EL (cell line): ENCODE measurements around the gene NKD1.

Experiments used
- DNase-seq: peaks from one replicate; pipeline ENCODE4 v3.0.0-alpha.2; 2016

NKD1 gene

GRCh38 chr16:50678531-50678930, 130.3 kb downstream of the NKD1 start:
- DNase-seq = no peak

GRCh38 chr16:50679266-50679665, 131.1 kb downstream of the NKD1 start:
- DNase-seq = no peak

- DNase-seq = no peak
Measured at GRCh38 chr16:50679676-50680555, 131.7 kb downstream of the NKD1 start.

GRCh38 chr16:50680556-50680893, 132.3 kb downstream of the NKD1 start:
- no peak for DNase-seq

GRCh38 chr16:50681021-50681885, 133.1 kb downstream of the NKD1 start, which contains the start of gene SNX20:
SNX20 (minus strand) TSS chr16:50681312; CDS start chr16:50677526, 3,786 bp downstream.
- no peak for DNase-seq

GRCh38 chr16:50683689-50684374, 135.6 kb downstream of the NKD1 start:
- DNase-seq = no peak

- DNase-seq = no peak
Measured at GRCh38 chr16:50684823-50685461, 136.7 kb downstream of the NKD1 start.

- no peak for DNase-seq
Measured at GRCh38 chr16:50685462-50686063, 137.4 kb downstream of the NKD1 start.

- no peak for DNase-seq
Measured at GRCh38 chr16:50688083-50688482, 139.9 kb downstream of the NKD1 start.

- DNase-seq = no peak
Measured at GRCh38 chr16:50688867-50689266, 140.7 kb downstream of the NKD1 start.

GRCh38 chr16:50690177-50690576, 142.0 kb downstream of the NKD1 start:
- no peak for DNase-seq

- DNase-seq = no peak
Measured at GRCh38 chr16:50692644-50692998, 144.4 kb downstream of the NKD1 start.

- no peak for DNase-seq
Measured at GRCh38 chr16:50692999-50693781, 145.0 kb downstream of the NKD1 start, which contains the start of gene NOD2. NOD2 (plus strand) TSS chr16:50693606; CDS start chr16:50699496, 5,890 bp downstream.

- DNase-seq = no peak
Measured at GRCh38 chr16:50694206-50694605, 146.0 kb downstream of the NKD1 start.

GRCh38 chr16:50695017-50696000, 147.1 kb downstream of the NKD1 start:
- DNase-seq = no peak

GRCh38 chr16:50696126-50696525, 147.9 kb downstream of the NKD1 start:
- DNase-seq = no peak

- peak; percentile 75 for DNase-seq
Measured at GRCh38 chr16:50696575-50697420, 148.6 kb downstream of the NKD1 start.

GRCh38 chr16:50697421-50697715, 149.2 kb downstream of the NKD1 start:
- DNase-seq = no peak
